ENCODE data around the gene FCRL1.

DNA sequence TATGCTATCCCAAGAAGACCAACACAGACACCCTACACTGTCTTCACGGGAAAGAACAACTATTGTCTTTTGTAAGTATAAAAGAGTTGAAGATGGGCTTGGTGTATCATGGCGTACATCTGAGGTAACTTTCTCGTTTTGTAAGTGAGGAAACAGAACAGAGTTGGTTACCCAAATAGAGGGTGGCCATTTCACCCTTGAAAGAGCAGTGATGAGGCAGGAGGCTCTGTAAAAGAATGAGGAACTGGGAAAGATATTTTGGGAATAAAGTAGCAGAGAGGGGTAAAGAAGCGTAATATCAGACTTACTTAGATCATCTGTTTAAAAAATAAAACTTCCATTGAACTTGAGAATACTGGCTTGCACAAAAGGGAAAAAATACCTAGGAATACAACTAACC lies 61.9 kb downstream of the FCRL1 start:
- TF ChIP-seq, protein P1, sequence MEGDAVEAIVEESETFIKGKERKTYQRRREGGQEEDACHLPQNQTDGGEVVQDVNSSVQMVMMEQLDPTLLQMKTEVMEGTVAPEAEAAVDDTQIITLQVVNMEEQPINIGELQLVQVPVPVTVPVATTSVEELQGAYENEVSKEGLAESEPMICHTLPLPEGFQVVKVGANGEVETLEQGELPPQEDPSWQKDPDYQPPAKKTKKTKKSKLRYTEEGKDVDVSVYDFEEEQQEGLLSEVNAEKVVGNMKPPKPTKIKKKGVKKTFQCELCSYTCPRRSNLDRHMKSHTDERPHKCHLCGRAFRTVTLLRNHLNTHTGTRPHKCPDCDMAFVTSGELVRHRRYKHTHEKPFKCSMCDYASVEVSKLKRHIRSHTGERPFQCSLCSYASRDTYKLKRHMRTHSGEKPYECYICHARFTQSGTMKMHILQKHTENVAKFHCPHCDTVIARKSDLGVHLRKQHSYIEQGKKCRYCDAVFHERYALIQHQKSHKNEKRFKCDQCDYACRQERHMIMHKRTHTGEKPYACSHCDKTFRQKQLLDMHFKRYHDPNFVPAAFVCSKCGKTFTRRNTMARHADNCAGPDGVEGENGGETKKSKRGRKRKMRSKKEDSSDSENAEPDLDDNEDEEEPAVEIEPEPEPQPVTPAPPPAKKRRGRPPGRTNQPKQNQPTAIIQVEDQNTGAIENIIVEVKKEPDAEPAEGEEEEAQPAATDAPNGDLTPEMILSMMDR (IDR thresholded peaks at IDR 0.05): no peak
- TF ChIP-seq POLR2A (IDR thresholded peaks at IDR 0.05): no peak
